GM12878 (cell line): Measurements from ENCODE around the gene ATRNL1. TPM values are rescaled to one million over a fixed set of nuclear protein-coding genes. Genes with fewer than 3 reads are reported as not detected.

Source experiments
- ATAC-seq: fragments of 200-7000 bp; cut with Tn5 transposase; 3 replicates; pipeline ENCODE4 v1.9.1; 2020; ENCODE audit warnings: mild to moderate bottlenecking, moderate library complexity
- BruUV-seq: library from RNA; stranded (reverse); fragments of 400-500 nt; replicated peaks from 2 replicates; lab custom pipeline; 2021; lab: Mats Ljungman, UMichigan
- CTCF ChIA-PET: fragments of 300-600 bp; sonication (Branson Sonifier 250); formaldehyde crosslinking; extraction: SDS; loops from one replicate; lab custom pipeline; 2021; ENCODE audit warnings: inconsistent platforms; lab: Yijun Ruan, JAX
- POLR2A ChIA-PET: fragments of 350-600 bp; formaldehyde crosslinking; extraction: SDS; loops from one replicate; lab custom pipeline; 2021; ENCODE audit warnings: inconsistent platforms; lab: Charles Lee
- RAD21 ChIA-PET: fragments of 300-600 bp; sonication (Branson Sonifier 250); formaldehyde crosslinking; loops from one replicate; lab custom pipeline; 2023; ENCODE audit warnings: antibody characterized with exemption; ENCODE audit not compliant: unreplicated experiment; lab: Charles Lee
- SMC1A ChIA-PET: fragments of 300-600 bp; sonication (Branson Sonifier 250); formaldehyde crosslinking; loops from one replicate; lab custom pipeline; 2023; ENCODE audit not compliant: unreplicated experiment, uncharacterized antibody; lab: Charles Lee
- DNase-seq: peaks from one replicate; pipeline ENCODE4 v3.0.0-alpha.2; 2011; ENCODE audit warnings: low read depth, low spot score
- FAIRE-seq: peaks from 3 replicates; lab custom pipeline; 2011; peaks lifted over from hg19 to GRCh38; lab: Jason Lieb, UNC
- H2AFZ ChIP-seq: 2 replicates; pipeline ENCODE4 v1.6.0; 2011; ENCODE audit warnings: low read depth, low read length, control low read depth; ENCODE audit not compliant: control insufficient read depth
- H3K27ac ChIP-seq: 2 replicates; pipeline ENCODE4 v1.5.1; 2011; ENCODE audit warnings: control low read depth; ENCODE audit not compliant: control insufficient read depth, insufficient read depth
- H3K27me3 ChIP-seq, 2 experiments: replicated peaks in 1 of 2; 2 replicates each; pipeline versions ENCODE4 v1.6.0 to v1.6.1; 2011; ENCODE audit warnings: low read length in 1 of 2; ENCODE audit not compliant: control insufficient read depth in 2 of 2, insufficient read depth in 2 of 2
- H3K36me3 ChIP-seq, 2 experiments: 2 replicates each; pipeline ENCODE4 v1.5.1; 2011; ENCODE audit warnings: low read length in 1 of 2; ENCODE audit not compliant: control insufficient read depth in 2 of 2, insufficient read depth in 2 of 2
- H3K4me1 ChIP-seq: 2 replicates; pipeline ENCODE4 v1.6.1; 2011; ENCODE audit warnings: mild to moderate bottlenecking, low read length, moderate library complexity, mixed read lengths; ENCODE audit not compliant: control insufficient read depth, insufficient read depth
- H3K4me2 ChIP-seq: 2 replicates; pipeline ENCODE4 v1.6.0; 2011; ENCODE audit warnings: control low read depth; ENCODE audit not compliant: control insufficient read depth, insufficient read depth
- H3K4me3 ChIP-seq: fragments of 200-600 bp; sonication (generic); 2 replicates; pipeline ENCODE4 v1.5.1; 2016
- H3K79me2 ChIP-seq: 2 replicates; pipeline ENCODE4 v1.6.0; 2011; ENCODE audit warnings: low read length; ENCODE audit not compliant: control insufficient read depth, insufficient read depth
- H3K9ac ChIP-seq: 2 replicates; pipeline ENCODE4 v1.8.0; 2011; ENCODE audit warnings: low read length, control low read depth, mixed read lengths; ENCODE audit not compliant: control insufficient read depth, insufficient read depth
- H3K9me3 ChIP-seq: replicated peaks from 3 replicates; pipeline ENCODE4 v1.5.1; 2011; ENCODE audit warnings: mild to moderate bottlenecking, low read length; ENCODE audit not compliant: control insufficient read depth, insufficient read depth
- H4K20me1 ChIP-seq: 2 replicates; pipeline ENCODE4 v1.6.0; 2011; ENCODE audit not compliant: control insufficient read depth, insufficient read depth
- CEBPB ChIP-seq, 2 experiments: fragments of 150-350 bp in 1 of 2; IDR thresholded peaks; 2 replicates each; pipeline ENCODE4 v1.6.1; 2012 to 2014; ENCODE audit warnings: low read depth in 2 of 2, low read length in 2 of 2, borderline replicate concordance in 1 of 2, inconsistent platforms in 1 of 2
- EED ChIP-seq: sonication (generic); IDR thresholded peaks from 2 replicates; pipeline ENCODE4 v1.6.1; 2016; ENCODE audit warnings: antibody characterized with exemption, low read depth
- EZH2 ChIP-seq: IDR thresholded peaks from 2 replicates; pipeline ENCODE4 v1.6.1; 2012; ENCODE audit warnings: low read depth, mild to moderate bottlenecking, control low read depth, inconsistent platforms, low read length, borderline replicate concordance; ENCODE audit not compliant: control insufficient read depth
- FOS ChIP-seq: IDR thresholded peaks from 3 replicates; pipeline ENCODE4 v1.6.1; 2011; ENCODE audit warnings: borderline replicate concordance; ENCODE audit not compliant: insufficient read length; ENCODE audit errors: extremely low read depth
- KLF5 ChIP-seq: fragments of 450-650 bp; IDR thresholded peaks from 2 replicates; pipeline ENCODE4 v1.6.1; 2014; ENCODE audit warnings: mild to moderate bottlenecking; ENCODE audit not compliant: partially characterized antibody
- PML ChIP-seq: IDR thresholded peaks from 2 replicates; pipeline ENCODE4 v1.6.1; 2012; ENCODE audit warnings: low read length, inconsistent platforms
- SIN3A ChIP-seq: IDR thresholded peaks from 2 replicates; pipeline ENCODE4 v1.6.1; 2012; ENCODE audit warnings: low read depth, low read length, improper control_type of control experiment
- SUPT20H ChIP-seq: IDR thresholded peaks from 2 replicates; pipeline ENCODE4 v1.6.1; 2011; ENCODE audit warnings: low read depth, mild to moderate bottlenecking, low read length, moderate library complexity, borderline replicate concordance; ENCODE audit not compliant: control insufficient read depth
- TBL1XR1 ChIP-seq: IDR thresholded peaks from 2 replicates; pipeline ENCODE4 v1.6.1; 2012; ENCODE audit warnings: low read depth, low read length, improper control_type of control experiment
- TCF7 ChIP-seq: IDR thresholded peaks from 2 replicates; pipeline ENCODE4 v1.6.1; 2014; ENCODE audit warnings: antibody characterized with exemption, borderline replicate concordance
- ZNF274 ChIP-seq: IDR thresholded peaks from one replicate; pipeline ENCODE4 v1.8.0; 2011; ENCODE audit not compliant: insufficient read length, insufficient read depth
- ZNF384 ChIP-seq: IDR thresholded peaks from 2 replicates; pipeline ENCODE4 v1.6.1; 2012; ENCODE audit warnings: low read depth, mild to moderate bottlenecking, low read length, improper control_type of control experiment, borderline replicate concordance
- WGBS: methylation state at CpG from one replicate; pipeline ENCODE4 v1.1.6; 2016; ENCODE audit warnings: low lambda C conversion rate; ENCODE audit not compliant: insufficient replicate concordance, insufficient coverage; ENCODE audit errors: missing lambda C conversion rate; 5-methylcytosine and 5-hydroxymethylcytosine counted together
- in situ Hi-C: fragments of 300-500 bp; cut with MboI; formaldehyde crosslinking; loops from 9 replicates; pipeline ENCODE4 v1.14.3; 2018; ENCODE audit warnings: mixed read lengths
- intact Hi-C: fragments of 100-400 bp; cut with micrococcal nuclease; formaldehyde crosslinking; loops from one replicate; pipeline ENCODE4 v1.14.2; 2022; ENCODE audit not compliant: unreplicated experiment
- polyA plus RNA-seq, 11 experiments: library from polyadenylated mRNA; depleted of rRNA in 4 of 11; unstranded in 6 of 11; stranded (reverse) in 5 of 11; fragments of >200 nt; fragmentation: Nextera tagmentation in 4 of 11; fragmentation: Illumina TruSeq in 1 of 11; extraction: Ambion mirVana in 4 of 11; extraction: Trizol in 1 of 11; gene quantifications; 1 replicate in 1 of 11; 2 replicates in 10 of 11; pipeline versions ENCODE4 v1.2.1 to v1.2.3, GENCODE V29; 2011 to 2016; ENCODE audit warnings: inconsistent platforms in 2 of 11, missing spikeins in 2 of 11, low read depth in 1 of 11
- total RNA-seq, 4 experiments: library from RNA; depleted of rRNA in 3 of 4; stranded (reverse); fragments of >200 nt in 3 of 4; fragmentation: Illumina TruSeq in 1 of 4; extraction: Trizol in 1 of 4; gene quantifications; 2 replicates each; pipeline versions ENCODE4 v1.2.1 to v1.2.3, GENCODE V29; 2013 to 2021
- TF ChIP-seq, protein P1 (sequence below): fragments of 450-650 bp; IDR thresholded peaks from 2 replicates; pipeline ENCODE4 v1.6.1; 2017; ENCODE audit warnings: low read depth, mild to moderate bottlenecking, moderate library complexity
- TF ChIP-seq, protein P2 (sequence below): IDR thresholded peaks from 2 replicates; pipeline ENCODE4 v1.6.1; 2012; ENCODE audit warnings: low read depth, low read length, improper control_type of control experiment
- TF ChIP-seq, protein P3 (sequence below): fragments of 450-650 bp; IDR thresholded peaks from 2 replicates; pipeline ENCODE4 v1.6.1; 2018; ENCODE audit warnings: mild to moderate bottlenecking, low read depth, moderate library complexity; ENCODE audit not compliant: partially characterized antibody

The ATRNL1 gene
- total and polyA plus RNA-seq, 10 of the 15 experiments (the other 5 are each of a cell fraction or from before 2014, with no cell fraction given): 0.03 to 1.4 (median 0.34) TPM

DNA sequence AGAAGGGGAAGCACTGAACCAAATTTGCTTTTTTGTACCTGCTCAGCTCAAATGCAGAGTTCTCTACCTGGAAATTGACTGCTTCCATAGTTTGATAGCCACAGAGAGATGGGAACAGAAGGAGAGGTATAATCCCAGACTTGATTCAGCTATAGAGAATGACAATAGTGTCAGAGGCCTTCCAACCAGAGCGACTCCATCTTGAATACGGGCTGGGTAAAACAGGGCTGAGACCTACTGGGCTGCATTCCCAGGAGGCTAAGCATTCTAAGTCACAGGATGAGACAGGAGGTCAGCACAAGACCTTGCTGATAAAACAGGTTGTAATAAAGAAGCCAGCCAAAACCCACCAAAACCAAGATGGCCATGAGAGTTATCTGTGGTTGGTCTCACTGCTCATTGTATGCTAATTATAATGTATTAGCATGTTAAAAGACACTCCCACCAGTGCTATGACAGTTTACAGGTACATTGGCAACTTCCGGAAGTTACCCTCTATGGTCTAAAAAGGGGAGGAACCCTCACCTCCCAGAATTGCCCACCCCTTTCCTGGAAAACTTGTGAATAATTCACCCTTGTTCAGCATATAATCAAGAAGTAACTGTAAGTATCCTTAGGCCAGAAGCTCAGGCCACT, 42.7 kb upstream of the ATRNL1 start:
- Histone ChIP-seq H3K4me1 (no peaks in the 10 kb centered on the region), H3K9me3 (no peaks in the 10 kb centered on the region), H3K27me3 (no peaks in the 10 kb centered on the region; a peak in 2 of 4 replicates), H3K9ac (no peak overlapping the region), H3K4me3 (no peak overlapping the region), H3K36me3 (no peaks in the 10 kb centered on the region), H3K4me2 (no peak overlapping the region), H3K79me2 (no peaks in the 10 kb centered on the region), H4K20me1 (no peaks in the 10 kb centered on the region), H2AFZ (no peak overlapping the region), H3K27ac (no peak overlapping the region)
- ATAC-seq (no peak), FAIRE-seq (no peak), DNase-seq (no peak)
- no TSS peak for BruUV-seq
- intact Hi-C loops: no loop called here
- 69% methylated on average over 3 of the region's 3 CpGs for WGBS
- RAD21 ChIA-PET: no interaction called here
- CTCF ChIA-PET: no interaction called here
- SMC1A ChIA-PET: interaction anchor here (0.7 to 1.1 kb wide), 3 partner anchors 9 to 59 kb away, joined by 3 read pairs; no protein-coding TSS in a partner anchor
- TF ChIP-seq, protein P1, sequence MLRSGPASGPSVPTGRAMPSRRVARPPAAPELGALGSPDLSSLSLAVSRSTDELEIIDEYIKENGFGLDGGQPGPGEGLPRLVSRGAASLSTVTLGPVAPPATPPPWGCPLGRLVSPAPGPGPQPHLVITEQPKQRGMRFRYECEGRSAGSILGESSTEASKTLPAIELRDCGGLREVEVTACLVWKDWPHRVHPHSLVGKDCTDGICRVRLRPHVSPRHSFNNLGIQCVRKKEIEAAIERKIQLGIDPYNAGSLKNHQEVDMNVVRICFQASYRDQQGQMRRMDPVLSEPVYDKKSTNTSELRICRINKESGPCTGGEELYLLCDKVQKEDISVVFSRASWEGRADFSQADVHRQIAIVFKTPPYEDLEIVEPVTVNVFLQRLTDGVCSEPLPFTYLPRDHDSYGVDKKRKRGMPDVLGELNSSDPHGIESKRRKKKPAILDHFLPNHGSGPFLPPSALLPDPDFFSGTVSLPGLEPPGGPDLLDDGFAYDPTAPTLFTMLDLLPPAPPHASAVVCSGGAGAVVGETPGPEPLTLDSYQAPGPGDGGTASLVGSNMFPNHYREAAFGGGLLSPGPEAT: no peak
- TF ChIP-seq TBL1XR1: no peak
- TF ChIP-seq TCF7: no peak
- TF ChIP-seq ZNF274: no peak
- TF ChIP-seq CEBPB (IDR thresholded peaks at IDR 0.05; ENCODE audit: borderline replicate concordance in 1 of 2, low read depth in 2 of 2, low read length in 2 of 2): no peak
- TF ChIP-seq KLF5: no peak
- TF ChIP-seq SUPT20H: no peak
- TF ChIP-seq, protein P2, sequence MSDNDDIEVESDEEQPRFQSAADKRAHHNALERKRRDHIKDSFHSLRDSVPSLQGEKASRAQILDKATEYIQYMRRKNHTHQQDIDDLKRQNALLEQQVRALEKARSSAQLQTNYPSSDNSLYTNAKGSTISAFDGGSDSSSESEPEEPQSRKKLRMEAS: no peak
- TF ChIP-seq ZNF384: no peak
- no peak for TF ChIP-seq PML
- no peak for TF ChIP-seq EZH2
- no peak for TF ChIP-seq SIN3A
- TF ChIP-seq FOS: no peak
- TF ChIP-seq EED: no peak
- TF ChIP-seq, protein P3, sequence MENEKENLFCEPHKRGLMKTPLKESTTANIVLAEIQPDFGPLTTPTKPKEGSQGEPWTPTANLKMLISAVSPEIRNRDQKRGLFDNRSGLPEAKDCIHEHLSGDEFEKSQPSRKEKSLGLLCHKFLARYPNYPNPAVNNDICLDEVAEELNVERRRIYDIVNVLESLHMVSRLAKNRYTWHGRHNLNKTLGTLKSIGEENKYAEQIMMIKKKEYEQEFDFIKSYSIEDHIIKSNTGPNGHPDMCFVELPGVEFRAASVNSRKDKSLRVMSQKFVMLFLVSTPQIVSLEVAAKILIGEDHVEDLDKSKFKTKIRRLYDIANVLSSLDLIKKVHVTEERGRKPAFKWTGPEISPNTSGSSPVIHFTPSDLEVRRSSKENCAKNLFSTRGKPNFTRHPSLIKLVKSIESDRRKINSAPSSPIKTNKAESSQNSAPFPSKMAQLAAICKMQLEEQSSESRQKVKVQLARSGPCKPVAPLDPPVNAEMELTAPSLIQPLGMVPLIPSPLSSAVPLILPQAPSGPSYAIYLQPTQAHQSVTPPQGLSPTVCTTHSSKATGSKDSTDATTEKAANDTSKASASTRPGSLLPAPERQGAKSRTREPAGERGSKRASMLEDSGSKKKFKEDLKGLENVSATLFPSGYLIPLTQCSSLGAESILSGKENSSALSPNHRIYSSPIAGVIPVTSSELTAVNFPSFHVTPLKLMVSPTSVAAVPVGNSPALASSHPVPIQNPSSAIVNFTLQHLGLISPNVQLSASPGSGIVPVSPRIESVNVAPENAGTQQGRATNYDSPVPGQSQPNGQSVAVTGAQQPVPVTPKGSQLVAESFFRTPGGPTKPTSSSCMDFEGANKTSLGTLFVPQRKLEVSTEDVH: no peak
- POLR2A ChIA-PET: no interaction called here
- in situ Hi-C loops: no loop called here
